C4-2B (cell line): ENCODE results near the gene ZNHIT3.

Source experiments
- H3K27ac ChIP-seq: fragments of 450-650 bp; 2 replicates; pipeline ENCODE4 v1.5.1; 2017
- ZFX ChIP-seq: fragments of 450-650 bp; IDR thresholded peaks from 2 replicates; pipeline ENCODE4 v1.6.1; 2017
- TF ChIP-seq, protein P1 (sequence below): fragments of 450-650 bp; conservative IDR thresholded peaks from 2 replicates; pipeline ENCODE4 v1.5.1; 2017; ENCODE audit warnings: mild to moderate bottlenecking

The ZNHIT3 gene

DNA sequence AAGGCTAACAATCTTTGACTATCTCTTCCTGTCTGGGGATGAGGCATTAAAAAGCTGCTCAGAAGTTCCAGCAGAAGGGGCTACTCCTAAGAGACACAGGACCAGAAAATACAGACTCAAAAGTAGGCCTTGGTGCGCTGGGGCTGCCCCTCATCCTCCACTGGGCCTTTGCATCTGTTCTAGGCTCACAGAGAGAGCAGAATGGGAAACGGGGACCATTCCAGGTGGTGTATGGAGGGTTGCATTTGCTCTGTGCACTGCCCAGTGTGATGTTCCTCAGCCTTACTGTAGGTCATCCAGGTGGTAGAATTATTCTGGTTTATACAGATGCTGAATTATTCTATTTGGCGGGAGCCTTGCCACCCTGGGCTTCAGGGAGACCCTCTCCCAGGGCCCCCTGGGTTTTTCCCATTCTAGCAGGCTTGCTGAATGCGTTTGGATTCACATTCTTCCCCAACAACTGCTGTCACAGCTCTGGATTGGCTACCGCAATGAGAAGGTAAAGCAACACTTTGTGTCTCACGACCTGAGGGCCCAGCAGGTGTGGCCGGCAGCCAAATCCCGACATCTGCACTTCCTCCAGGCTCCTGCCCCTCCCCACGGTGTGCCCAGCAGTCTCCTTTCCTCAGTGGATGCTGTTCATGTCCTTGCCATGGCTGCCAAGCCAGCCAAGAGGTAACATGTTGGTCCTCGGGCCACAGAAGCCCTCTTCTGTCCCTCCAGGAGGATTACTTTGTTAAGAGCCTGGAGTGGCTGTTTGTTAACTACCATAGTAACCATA, 25.0 kb upstream of the ZNHIT3 start:
- TF ChIP-seq, protein P1, sequence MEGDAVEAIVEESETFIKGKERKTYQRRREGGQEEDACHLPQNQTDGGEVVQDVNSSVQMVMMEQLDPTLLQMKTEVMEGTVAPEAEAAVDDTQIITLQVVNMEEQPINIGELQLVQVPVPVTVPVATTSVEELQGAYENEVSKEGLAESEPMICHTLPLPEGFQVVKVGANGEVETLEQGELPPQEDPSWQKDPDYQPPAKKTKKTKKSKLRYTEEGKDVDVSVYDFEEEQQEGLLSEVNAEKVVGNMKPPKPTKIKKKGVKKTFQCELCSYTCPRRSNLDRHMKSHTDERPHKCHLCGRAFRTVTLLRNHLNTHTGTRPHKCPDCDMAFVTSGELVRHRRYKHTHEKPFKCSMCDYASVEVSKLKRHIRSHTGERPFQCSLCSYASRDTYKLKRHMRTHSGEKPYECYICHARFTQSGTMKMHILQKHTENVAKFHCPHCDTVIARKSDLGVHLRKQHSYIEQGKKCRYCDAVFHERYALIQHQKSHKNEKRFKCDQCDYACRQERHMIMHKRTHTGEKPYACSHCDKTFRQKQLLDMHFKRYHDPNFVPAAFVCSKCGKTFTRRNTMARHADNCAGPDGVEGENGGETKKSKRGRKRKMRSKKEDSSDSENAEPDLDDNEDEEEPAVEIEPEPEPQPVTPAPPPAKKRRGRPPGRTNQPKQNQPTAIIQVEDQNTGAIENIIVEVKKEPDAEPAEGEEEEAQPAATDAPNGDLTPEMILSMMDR = no peak
- no peak for TF ChIP-seq ZFX
- no peak overlapping the region for H3K27ac ChIP-seq

DNA sequence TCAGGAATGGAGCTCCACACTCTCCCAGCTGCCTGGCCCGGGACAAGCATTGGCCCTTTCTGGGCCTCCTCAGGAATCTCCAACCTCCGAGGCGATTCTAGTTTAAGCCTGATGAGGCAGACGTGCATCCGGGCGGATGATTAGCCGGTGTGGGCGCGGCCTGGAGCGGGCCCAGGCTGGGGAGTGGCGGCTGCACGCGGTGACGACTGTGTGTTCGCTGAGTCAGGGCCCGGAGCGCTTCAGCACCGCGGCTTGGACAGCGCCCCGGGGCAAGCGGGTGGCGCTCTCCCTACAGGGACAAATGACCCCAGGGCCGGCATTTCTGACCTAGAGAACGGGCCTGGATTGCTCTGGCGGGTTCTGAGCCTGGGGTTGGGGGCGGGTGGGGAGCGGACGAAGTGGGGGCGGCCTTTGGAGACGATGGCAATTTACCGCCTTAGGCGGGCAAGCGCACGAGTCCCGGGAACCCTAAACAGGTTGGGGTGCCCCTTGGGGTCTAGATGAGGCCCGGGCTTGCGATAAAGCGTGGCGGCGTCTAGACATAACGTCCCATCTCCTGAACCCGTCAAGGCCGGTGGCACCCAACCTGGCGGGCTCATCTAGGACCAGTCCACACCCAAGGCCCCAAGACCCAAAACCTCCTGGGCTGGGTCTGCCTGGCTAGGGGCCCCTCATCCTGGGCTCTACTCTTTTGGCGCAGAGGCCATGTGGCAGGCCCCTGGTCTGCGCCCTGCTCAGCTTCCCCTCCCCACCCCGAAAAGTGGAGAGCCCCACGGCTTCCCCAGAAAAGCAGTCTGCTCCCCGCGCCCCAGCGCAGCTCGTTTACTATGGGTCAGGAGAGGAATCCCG, 22.3 kb upstream of the ZNHIT3 start:
- no peak overlapping the region for H3K27ac ChIP-seq
- TF ChIP-seq, protein P1 = no peak; the same call in 1 of the 2 replicates
- TF ChIP-seq ZFX = no peak

DNA sequence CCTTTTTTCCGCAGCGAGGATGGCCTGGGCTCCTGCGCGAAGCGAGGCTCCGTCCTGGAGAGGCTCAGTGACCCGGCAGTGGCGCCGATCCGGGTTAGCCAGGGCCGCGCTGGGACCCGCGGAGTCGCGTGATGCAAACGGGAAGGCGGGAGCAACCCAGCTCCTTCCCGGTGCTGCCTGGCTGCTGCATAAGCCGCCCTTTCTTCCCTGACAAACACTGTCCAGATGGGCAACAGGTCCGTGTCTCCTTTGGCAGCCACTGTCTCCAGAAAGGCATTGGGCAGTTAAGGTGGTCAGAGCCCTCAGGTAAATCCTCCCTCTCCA, 21.8 kb upstream of the ZNHIT3 start:
- no peak overlapping the region for H3K27ac ChIP-seq
- TF ChIP-seq, protein P1 = no peak
- no peak for TF ChIP-seq ZFX

DNA sequence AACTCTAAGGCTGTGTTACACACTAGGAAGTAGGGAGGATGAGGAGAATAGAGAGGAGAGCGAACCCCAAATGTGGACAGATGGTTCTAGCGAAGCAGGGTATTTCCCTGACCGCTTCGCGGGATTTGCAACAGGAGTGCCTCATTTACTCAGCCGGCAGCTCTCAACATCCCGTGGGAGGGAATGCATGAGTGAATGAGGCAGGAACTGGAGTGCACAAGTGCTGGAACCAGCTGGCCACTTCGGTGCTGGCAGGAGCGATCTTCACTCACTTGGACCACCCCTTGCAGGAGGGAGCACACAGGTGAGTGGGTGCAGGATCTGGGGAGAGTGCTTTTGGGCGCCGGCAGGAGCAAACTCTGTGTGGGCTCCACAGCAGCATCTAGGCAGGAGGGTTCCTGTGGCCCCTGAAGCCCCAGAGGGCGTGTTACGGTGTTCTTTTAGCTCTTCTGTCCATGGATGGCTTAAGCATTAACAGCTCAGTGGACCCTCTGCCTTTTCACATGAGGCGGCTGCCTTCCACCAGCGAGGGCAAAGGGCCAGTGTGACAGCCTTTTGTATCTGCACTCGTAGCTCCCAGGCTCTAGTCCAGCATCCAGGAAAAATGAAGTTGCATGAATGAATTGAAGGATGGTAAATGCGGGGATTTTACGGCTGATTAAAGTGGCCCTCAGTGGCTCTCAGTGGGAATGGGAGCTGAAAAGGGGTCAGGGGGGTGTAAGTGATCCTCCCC, 17.4 kb upstream of the ZNHIT3 start:
- no peak overlapping the region for H3K27ac ChIP-seq
- TF ChIP-seq ZFX = no peak
- TF ChIP-seq, protein P1 = no peak

DNA sequence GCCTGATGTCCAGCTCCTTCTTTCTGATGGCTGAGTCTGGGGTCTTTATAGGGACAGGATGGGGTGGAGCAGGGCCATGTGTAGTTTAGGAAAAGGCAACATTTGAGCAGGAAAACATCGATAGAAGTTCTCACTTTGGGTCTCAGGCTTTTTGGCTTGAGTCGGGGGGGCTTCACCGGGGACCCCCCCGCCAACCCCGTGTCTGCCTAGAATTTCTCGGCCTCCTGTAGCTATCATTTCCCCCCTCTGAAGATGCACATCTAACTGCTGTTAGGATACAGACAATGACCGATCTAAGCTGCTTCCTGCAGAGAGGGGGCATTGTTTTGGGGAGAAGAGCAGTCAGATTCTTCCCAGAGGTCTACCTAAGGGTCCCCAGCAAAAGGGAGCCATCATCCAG, 16.7 kb upstream of the ZNHIT3 start:
- TF ChIP-seq, protein P1 = no peak
- no peak for TF ChIP-seq ZFX
- H3K27ac ChIP-seq = no peak overlapping the region

DNA sequence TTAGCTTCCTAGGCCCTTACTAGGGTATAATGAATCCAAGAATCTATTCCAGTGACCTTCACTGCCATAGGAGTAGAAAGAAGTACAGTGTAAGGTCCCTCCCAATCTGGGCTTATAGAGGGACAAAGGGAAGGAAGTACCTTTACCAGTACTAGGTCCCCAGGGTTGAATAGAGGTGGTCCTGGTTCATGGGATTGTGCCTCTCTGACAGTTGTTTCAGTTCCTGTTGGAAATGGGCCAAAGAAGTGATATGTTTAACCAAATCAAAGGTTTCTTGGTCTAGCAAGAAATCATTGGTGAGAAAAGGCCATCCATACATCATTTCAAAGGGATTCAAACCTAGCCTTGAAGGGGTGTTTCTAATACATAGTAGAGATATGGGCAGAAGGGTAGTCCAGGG, 16.0 kb upstream of the ZNHIT3 start:
- TF ChIP-seq ZFX = no peak
- TF ChIP-seq, protein P1 = no peak
- H3K27ac ChIP-seq = no peak overlapping the region
